ENCODE measurements around the gene ASCL2. TPM values are rescaled to one million over a fixed set of nuclear protein-coding genes. Genes with fewer than 3 reads are reported as not detected.

ASCL2 gene
- total and polyA plus RNA-seq, 2 of the 4 experiments (the other 2 are of a cell fraction), result not detected

GRCh38 chr11:2294926-2295290 lies 24.5 kb upstream of the ASCL2 start (continued):
- TF ChIP-seq ELK1 (IDR thresholded peaks at IDR 0.05; ENCODE audit: borderline replicate concordance, low read depth, low read length), result no peak
- TF ChIP-seq RFX5 (IDR thresholded peaks at IDR 0.05; ENCODE audit: low read depth, low read length), result no peak
- no peak for TF ChIP-seq MAFK (IDR thresholded peaks at IDR 0.05; ENCODE audit: low read depth, low read length)

- no peak for DNase-seq
- Histone ChIP-seq H3K4me2 (ENCODE audit: low read depth, low read length) (no peak overlapping the region), H3K56ac (ENCODE audit: extremely low read depth, insufficient read depth, low read length) (no peak overlapping the region), H3K4ac (ENCODE audit: low read depth, low read length) (no peak overlapping the region), H3K27me3 (ENCODE audit: control insufficient read depth, insufficient read depth, low read length) (peaks cover 37% of the 10 kb centered on the region), H2BK15ac (ENCODE audit: low read depth, low read length) (no peak overlapping the region), H2AK5ac (ENCODE audit: low read depth, low read length) (no peak overlapping the region), H4K91ac (ENCODE audit: insufficient read depth, low read depth, low read length) (no peak overlapping the region), H4K20me1 (ENCODE audit: insufficient read depth, low read length) (no peaks in the 10 kb centered on the region), H3K9me3 (ENCODE audit: control insufficient read depth, insufficient read depth, low read length) (no peaks in the 10 kb centered on the region), H3K14ac (replicated peaks; ENCODE audit: low read depth, low read length) (no peak overlapping the region), H3K23ac (ENCODE audit: low read depth, low read length) (no peak overlapping the region), H3K18ac (ENCODE audit: low read depth, low read length) (no peak overlapping the region), H3K9ac (ENCODE audit: low read depth, low read length) (no peak overlapping the region), H3K27ac (ENCODE audit: insufficient read depth, low read length) (no peak overlapping the region), H3K9me1 (ENCODE audit: insufficient read depth, low read length) (no peaks in the 10 kb centered on the region), H2BK120ac (ENCODE audit: low read depth, low read length) (no peak overlapping the region), H3K4me1 (ENCODE audit: control insufficient read depth, insufficient read depth, low read length) (no peaks in the 10 kb centered on the region), H2BK5ac (ENCODE audit: low read depth, low read length, poor library complexity, severe bottlenecking) (no peak overlapping the region), H2AK9ac (replicated peaks; ENCODE audit: low read depth, low read length, poor library complexity) (no peak overlapping the region), H3K4me3 (ENCODE audit: insufficient read depth, low read depth, low read length) (no peak overlapping the region), H4K8ac (ENCODE audit: low read depth in 2 of 2, low read length in 2 of 2) (no peak overlapping the region), H3K36me3 (ENCODE audit: control insufficient read depth, insufficient read depth, low read length) (no peaks in the 10 kb centered on the region), H2BK20ac (ENCODE audit: low read depth, low read length) (no peak overlapping the region), H2AFZ (replicated peaks; ENCODE audit: low read length, poor library complexity) (no peak overlapping the region), H3K79me1 (ENCODE audit: low read depth in 1 of 2, low read length in 2 of 2) (no peaks in the 10 kb centered on the region), H4K5ac (ENCODE audit: low read depth, low read length) (no peak overlapping the region)
- TF ChIP-seq RCOR1 (IDR thresholded peaks at IDR 0.05; ENCODE audit: insufficient replicate concordance, low read length) (no peak), POLR2A (IDR thresholded peaks at IDR 0.05; ENCODE audit: low read depth, low read length) (no peak), ELK1 (IDR thresholded peaks at IDR 0.05; ENCODE audit: borderline replicate concordance, low read depth, low read length) (no peak)
- ChIA-PET CTCF (interaction anchor here (0.7 kb wide), 1 partner anchor 12 kb away, joined by 3 read pairs; no protein-coding TSS in a partner anchor), POLR2A (ENCODE audit: unreplicated experiment) (no interaction called here)
- intact Hi-C loops (cut with micrococcal nuclease) (no loop called here), in situ Hi-C loops (cut with MboI; ENCODE audit: low sequenced_read_pairs) (no loop called here), dilution Hi-C loops (cut with HindIII; ENCODE audit: low sequenced_read_pairs, unreplicated experiment) (no loop called here)
- WGBS, 2 experiments (ENCODE audit: extremely low coverage in 2 of 2, insufficient read length in 1 of 2), result 69% methylated on average over 14 of the region's 27 CpGs; no CpG with 5 or more reads in 1 of the 2 experiments
- no peak for ATAC-seq (ENCODE audit: low read depth)
- BruUV-seq (replicated peaks), result no TSS peak
Measured at GRCh38 chr11:2293984-2294925, 23.9 kb upstream of the ASCL2 start.

Measured in IMR-90 (cell line).